K562 (cell line): ENCODE results near the gene TBCC. TPM values are rescaled to one million over a fixed set of nuclear protein-coding genes. Genes with fewer than 3 reads are reported as not detected.

Experiments
- CAMTA2 ChIP-seq: fragments of 250-450 bp; sonication (Bioruptor Pico); conservative IDR thresholded peaks from 2 replicates; pipeline ENCODE4 v1.5.1; 2022
- FIP1L1 ChIP-seq: fragments of 200-400 bp; formaldehyde crosslinking; IDR thresholded peaks from 2 replicates; pipeline ENCODE4 v1.6.1; 2018; ENCODE audit warnings: mild to moderate bottlenecking, low read depth, low read length; ENCODE audit not compliant: poor library complexity, severe bottlenecking
- GTF2F1 ChIP-seq: IDR thresholded peaks from 2 replicates; pipeline ENCODE4 v1.6.1; 2011; ENCODE audit warnings: low read depth, low read length, improper control_type of control experiment
- KAT7 ChIP-seq: sonication (generic); formaldehyde crosslinking; IDR thresholded peaks from 2 replicates; pipeline ENCODE4 v1.8.0; 2022; ENCODE audit warnings: missing genetic modification reagents, mild to moderate bottlenecking, borderline replicate concordance
- L3MBTL2 ChIP-seq: fragments of 450-650 bp; IDR thresholded peaks from 2 replicates; pipeline ENCODE4 v1.6.1; 2016; ENCODE audit warnings: mild to moderate bottlenecking, moderate library complexity
- LCOR ChIP-seq: sonication (generic); formaldehyde crosslinking; IDR thresholded peaks from 2 replicates; pipeline ENCODE4 v1.8.0; 2022; ENCODE audit warnings: mild to moderate bottlenecking, missing genetic modification reagents
- MED1 ChIP-seq: sonication (generic); formaldehyde crosslinking; IDR thresholded peaks from 2 replicates; pipeline ENCODE4 v1.8.1; 2023; ENCODE audit warnings: missing genetic modification reagents, borderline replicate concordance
- PML ChIP-seq: IDR thresholded peaks from 2 replicates; pipeline ENCODE4 v1.6.1; 2012; ENCODE audit warnings: low read length, inconsistent platforms
- POLR2AphosphoS2 ChIP-seq: IDR thresholded peaks from 2 replicates; pipeline ENCODE4 v1.6.1; 2012; ENCODE audit warnings: low read length, improper control_type of control experiment
- POLR2AphosphoS5 ChIP-seq: IDR thresholded peaks from 2 replicates; pipeline ENCODE4 v1.6.1; 2011; ENCODE audit warnings: mild to moderate bottlenecking, low read depth, low read length, moderate library complexity; ENCODE audit not compliant: control insufficient read depth, insufficient read depth
- ZNF239 ChIP-seq: fragments of 250-450 bp; sonication (Bioruptor Pico); IDR thresholded peaks from 2 replicates; pipeline ENCODE4 v1.4.0; 2020; ENCODE audit warnings: mild to moderate bottlenecking
- ZNF518B ChIP-seq: fragments of 250-450 bp; sonication (Bioruptor Pico); IDR thresholded peaks from 2 replicates; pipeline ENCODE4 v1.5.0; 2021; ENCODE audit warnings: mild to moderate bottlenecking, moderate library complexity
- ZNF740 ChIP-seq, 3 experiments: fragments of 200-800 bp in 1 of 3; sonication (Bioruptor generic) in 1 of 3; sonication (generic) in 1 of 3; formaldehyde crosslinking in 1 of 3; IDR thresholded peaks; 2 replicates each; pipeline versions ENCODE4 v1.6.1 to v1.8.0; 2016 to 2022; ENCODE audit warnings: mild to moderate bottlenecking in 2 of 3, missing compliant biosample characterization in 2 of 3, missing genetic modification characterization in 2 of 3, missing genetic modification reagents in 1 of 3
- polyA plus RNA-seq, 8 experiments: library from polyadenylated mRNA; depleted of rRNA in 4 of 8; stranded (reverse) in 5 of 8; unstranded in 3 of 8; fragments of >200 nt; fragmentation: Nextera tagmentation in 2 of 8; fragmentation: Illumina TruSeq in 1 of 8; extraction: Ambion mirVana in 2 of 8; extraction: Trizol in 1 of 8; gene quantifications; 2 replicates each; pipeline versions ENCODE4 v1.2.1 to v1.2.3, GENCODE V29; 2011 to 2014; ENCODE audit warnings: inconsistent platforms in 1 of 8, missing spikeins in 1 of 8
- total RNA-seq, 7 experiments: library from RNA; depleted of rRNA in 6 of 7; stranded (reverse); fragments of >200 nt in 6 of 7; fragmentation: Illumina TruSeq in 2 of 7; extraction: Trizol in 2 of 7; gene quantifications; 2 replicates each; pipeline versions ENCODE4 v1.2.1 to v1.2.3, GENCODE V29; 2011 to 2021; ENCODE audit warnings: low replicate concordance in 1 of 7

Gene TBCC
- total and polyA plus RNA-seq, 9 of the 15 experiments (the other 6 are each of a cell fraction or from before 2014, with no cell fraction given), result 2.8 to 34.1 (median 23.3) TPM

- TF ChIP-seq POLR2AphosphoS2, result peak; percentile 80; the same call in 1 of the 2 replicates
- peak; percentile 91; the same call in 1 of the 2 replicates for TF ChIP-seq GTF2F1
- peak; percentile 89 for TF ChIP-seq PML
- no peak for TF ChIP-seq ZNF740 (CRISPR knock-in tag; IDR thresholded peaks at IDR 0.05)
- TF ChIP-seq ZNF740 (tag; IDR thresholded peaks at IDR 0.05), result peak in 1 of 2 experiments; percentile 13; a peak in 1 of 4 replicates
- no peak for TF ChIP-seq L3MBTL2
- TF ChIP-seq POLR2AphosphoS5, result peak; percentile 98
- TF ChIP-seq FIP1L1, result peak; percentile 59
- TF ChIP-seq ZNF518B, result no peak
- TF ChIP-seq CAMTA2, result no peak
- TF ChIP-seq ZNF239 (CRISPR knock-in tag), result no peak
- no peak for TF ChIP-seq KAT7
- no peak; the same call in 1 of the 2 replicates for TF ChIP-seq LCOR
- 0 out of 2 replicates have a peak, but pooled peaks have one; percentile 89 for TF ChIP-seq MED1
Observed at GRCh38 chr6:42745640-42746462, at the start of gene TBCC (continued).
